Left ventricle myocardium inferior (tissue), 1 donor: Measurements from ENCODE around the gene ZNF319. TPM values are rescaled to one million over a fixed set of nuclear protein-coding genes. Genes with fewer than 3 reads are reported as not detected.

Experiments
- DNase-seq: peaks from one replicate; pipeline ENCODE4 v3.0.0-alpha.2; 2020
- H3K27ac ChIP-seq: fragments of 200-600 bp; replicated peaks from 2 replicates; pipeline ENCODE4 v1.8.0; 2021
- H3K27me3 ChIP-seq: fragments of 200-600 bp; 2 replicates; pipeline ENCODE4 v1.8.0; 2021; ENCODE audit warnings: low read depth
- H3K36me3 ChIP-seq: fragments of 200-600 bp; 2 replicates; pipeline ENCODE4 v1.8.0; 2021
- H3K4me1 ChIP-seq: fragments of 200-600 bp; 2 replicates; pipeline ENCODE4 v1.8.0; 2021
- H3K4me3 ChIP-seq: fragments of 200-600 bp; 2 replicates; pipeline ENCODE4 v1.8.0; 2021; ENCODE audit warnings: mild to moderate bottlenecking, moderate library complexity
- H3K9me3 ChIP-seq: fragments of 200-600 bp; replicated peaks from 2 replicates; pipeline ENCODE4 v1.8.0; 2021
- intact Hi-C: fragments of 100-400 bp; cut with micrococcal nuclease; formaldehyde crosslinking; loops from one replicate; pipeline ENCODE4 v1.11.0; 2022
- total RNA-seq: library from RNA; stranded (reverse); fragmentation: NEBNext Ultra II Directional; extraction: Animal tissue kit (Norgen Biotek cat#: 25700); gene quantifications from one replicate; pipeline ENCODE4 v1.2.1, GENCODE V29; 2021
- TF ChIP-seq, protein P1 (sequence below): fragments of 200-600 bp; IDR thresholded peaks from 2 replicates; pipeline ENCODE4 v1.8.0; 2021; ENCODE audit warnings: antibody characterized with exemption, mild to moderate bottlenecking, borderline replicate concordance
- donor health status: DM: no; HTN: yes; CAD: no; lungs with severe emphysema.

The ZNF319 gene
- total RNA-seq, 1 donor from 2014 or later, result 10.0 TPM

DNA sequence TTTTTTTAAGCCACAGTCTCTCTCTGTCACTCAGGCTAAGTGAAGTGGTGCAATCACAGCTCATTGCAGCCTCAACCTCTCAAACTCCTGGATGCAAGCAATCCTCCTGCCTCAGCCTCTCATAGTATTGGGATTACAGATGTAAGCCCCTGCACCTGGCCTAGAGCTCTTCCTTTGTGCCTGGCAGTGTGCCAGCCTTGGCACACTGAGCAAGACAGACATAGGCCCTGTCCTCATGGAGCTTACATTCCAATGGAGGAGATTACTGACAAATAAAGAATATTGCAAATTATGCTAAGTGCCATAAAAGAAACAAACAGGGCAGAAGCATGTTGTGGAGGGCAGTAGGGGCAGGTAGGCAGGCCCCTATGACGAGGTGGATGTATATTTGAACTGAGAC is 28.6 kb downstream of the ZNF319 start:
- peaks cover 10% of the 10 kb centered on the region for H3K4me1 ChIP-seq
- H3K27me3 ChIP-seq, result no peaks in the 10 kb centered on the region
- intact Hi-C loops, result no loop called here
- no peak overlapping the region for H3K4me3 ChIP-seq
- no peaks in the 10 kb centered on the region for H3K9me3 ChIP-seq
- TF ChIP-seq, protein P1, sequence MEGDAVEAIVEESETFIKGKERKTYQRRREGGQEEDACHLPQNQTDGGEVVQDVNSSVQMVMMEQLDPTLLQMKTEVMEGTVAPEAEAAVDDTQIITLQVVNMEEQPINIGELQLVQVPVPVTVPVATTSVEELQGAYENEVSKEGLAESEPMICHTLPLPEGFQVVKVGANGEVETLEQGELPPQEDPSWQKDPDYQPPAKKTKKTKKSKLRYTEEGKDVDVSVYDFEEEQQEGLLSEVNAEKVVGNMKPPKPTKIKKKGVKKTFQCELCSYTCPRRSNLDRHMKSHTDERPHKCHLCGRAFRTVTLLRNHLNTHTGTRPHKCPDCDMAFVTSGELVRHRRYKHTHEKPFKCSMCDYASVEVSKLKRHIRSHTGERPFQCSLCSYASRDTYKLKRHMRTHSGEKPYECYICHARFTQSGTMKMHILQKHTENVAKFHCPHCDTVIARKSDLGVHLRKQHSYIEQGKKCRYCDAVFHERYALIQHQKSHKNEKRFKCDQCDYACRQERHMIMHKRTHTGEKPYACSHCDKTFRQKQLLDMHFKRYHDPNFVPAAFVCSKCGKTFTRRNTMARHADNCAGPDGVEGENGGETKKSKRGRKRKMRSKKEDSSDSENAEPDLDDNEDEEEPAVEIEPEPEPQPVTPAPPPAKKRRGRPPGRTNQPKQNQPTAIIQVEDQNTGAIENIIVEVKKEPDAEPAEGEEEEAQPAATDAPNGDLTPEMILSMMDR, result no peak
- H3K27ac ChIP-seq, result no peak overlapping the region
- H3K36me3 ChIP-seq, result no peaks in the 10 kb centered on the region
- DNase-seq, result no peak

DNA sequence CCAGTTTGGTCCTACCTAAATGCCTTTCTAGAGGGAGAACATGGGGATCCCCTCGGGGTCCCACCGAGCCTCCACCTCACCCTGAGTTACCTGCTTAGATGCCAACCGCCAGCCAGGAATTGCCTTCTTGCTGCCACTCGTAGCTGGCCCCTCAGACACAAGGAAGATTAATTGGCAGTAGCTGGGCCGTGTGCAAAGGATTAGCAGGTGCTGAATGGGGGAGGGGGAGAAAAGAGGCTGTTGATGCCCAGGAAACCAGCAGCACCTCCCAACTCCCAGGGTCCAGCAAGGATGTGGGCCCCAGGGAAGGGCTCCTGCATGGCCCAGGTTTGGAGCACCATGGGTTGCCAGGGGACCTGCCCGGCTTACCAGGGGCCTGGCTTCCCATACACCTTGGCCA is 29.5 kb downstream of the ZNF319 start, which contains the start of gene CNGB1:
Gene CNGB1, minus strand, starts transcription at position 159 of the 400 bp plus-strand sequence. CDS start 3,842 bp downstream, outside the sequence.
- no peaks in the 10 kb centered on the region for H3K36me3 ChIP-seq
- no peaks in the 10 kb centered on the region for H3K9me3 ChIP-seq
- no peaks in the 10 kb centered on the region for H3K27me3 ChIP-seq
- no peak within 1 kb of the TSS for H3K4me3 ChIP-seq
- TF ChIP-seq, protein P1, result no peak
- no peak for DNase-seq
- peaks cover 2% of the 10 kb centered on the region for H3K4me1 ChIP-seq
- intact Hi-C loops, result no loop called here
- H3K27ac ChIP-seq, result no peak within 1 kb of the TSS

DNA sequence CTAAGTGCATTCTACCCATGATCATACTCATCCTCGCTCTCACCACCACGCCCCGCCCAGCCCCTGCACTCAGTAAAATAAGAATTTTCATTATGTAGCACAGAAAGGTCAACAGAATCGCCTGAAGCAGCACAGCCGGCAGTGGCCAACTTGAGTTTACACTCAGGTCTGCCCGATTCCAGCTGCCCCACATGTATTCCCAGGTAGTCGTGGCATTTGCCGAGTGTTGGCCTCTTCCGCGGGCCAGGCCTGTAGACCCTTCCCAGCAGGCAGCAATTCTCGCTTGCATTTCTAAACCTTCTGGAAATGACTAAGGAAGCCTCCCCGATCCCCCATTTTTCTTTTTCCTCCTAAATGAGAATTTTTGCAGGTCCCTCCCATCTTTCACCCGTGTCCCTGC is 30.2 kb downstream of the ZNF319 start:
- H3K4me1 ChIP-seq, result no peaks in the 10 kb centered on the region
- H3K9me3 ChIP-seq, result no peaks in the 10 kb centered on the region
- TF ChIP-seq, protein P1, result no peak
- DNase-seq, result no peak
- H3K4me3 ChIP-seq, result no peak overlapping the region
- no peaks in the 10 kb centered on the region for H3K27me3 ChIP-seq
- intact Hi-C loops, result no loop called here
- H3K36me3 ChIP-seq, result no peaks in the 10 kb centered on the region
- H3K27ac ChIP-seq, result no peak overlapping the region

DNA sequence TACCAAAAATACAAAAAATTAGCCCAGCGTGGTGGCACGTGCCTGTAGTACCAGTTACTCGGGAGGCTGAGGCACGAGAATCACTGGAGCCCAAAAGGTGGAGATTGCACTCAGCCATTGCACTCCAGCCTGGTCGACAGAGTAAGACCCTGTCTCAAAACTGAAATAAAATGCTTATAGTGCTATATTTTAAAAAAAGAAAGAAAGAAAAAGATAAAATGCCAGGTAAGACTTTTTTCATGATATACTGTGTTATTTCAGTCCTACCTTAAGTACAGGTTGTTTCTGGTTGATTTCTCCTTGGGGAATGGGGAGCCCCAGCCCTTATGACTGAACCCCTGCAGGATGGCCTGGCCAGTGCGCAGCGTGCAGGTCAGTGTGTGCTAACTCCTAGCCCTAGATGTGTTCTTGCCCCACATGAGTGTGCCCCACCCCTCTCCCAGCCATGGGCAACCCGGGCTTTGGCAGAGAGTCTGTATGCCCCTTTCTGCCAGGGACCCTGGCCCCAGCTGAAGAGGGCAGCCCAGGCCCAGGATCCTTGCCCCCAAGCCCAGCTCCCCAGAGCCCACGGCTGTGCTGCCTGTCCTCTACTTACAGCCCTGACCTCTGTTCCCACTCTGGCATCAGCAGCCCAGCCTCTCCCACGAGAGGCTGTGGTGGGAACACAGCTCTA is 30.9 kb downstream of the ZNF319 start:
- no peaks in the 10 kb centered on the region for H3K27me3 ChIP-seq
- no peaks in the 10 kb centered on the region for H3K36me3 ChIP-seq
- DNase-seq, result no peak
- intact Hi-C loops, result no loop called here
- no peak overlapping the region for H3K4me3 ChIP-seq
- no peaks in the 10 kb centered on the region for H3K4me1 ChIP-seq
- no peaks in the 10 kb centered on the region for H3K9me3 ChIP-seq
- TF ChIP-seq, protein P1, result no peak
- no peak overlapping the region for H3K27ac ChIP-seq

DNA sequence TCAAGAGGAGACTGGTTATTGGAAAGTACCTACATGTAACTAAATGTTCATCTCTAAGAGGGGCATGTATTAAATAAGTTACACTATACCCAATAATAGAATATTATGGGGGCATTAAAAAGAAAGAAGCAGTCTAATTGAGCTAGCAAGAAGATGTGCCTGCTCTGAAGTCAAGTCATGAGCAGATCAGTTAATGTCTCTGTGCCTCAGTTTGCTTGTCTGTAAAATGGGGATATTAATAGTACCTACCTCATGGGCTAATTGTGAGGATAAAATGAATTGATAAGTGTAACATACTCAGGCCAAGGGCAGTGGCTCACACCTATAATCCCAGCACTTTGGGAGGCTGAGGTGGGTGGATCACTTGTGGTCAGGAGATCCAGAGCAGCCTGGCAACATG is 32.6 kb downstream of the ZNF319 start:
- Histone ChIP-seq H3K4me3 (no peak overlapping the region), H3K36me3 (no peaks in the 10 kb centered on the region), H3K9me3 (no peaks in the 10 kb centered on the region), H3K27ac (no peak overlapping the region), H3K4me1 (no peaks in the 10 kb centered on the region), H3K27me3 (no peaks in the 10 kb centered on the region)
- intact Hi-C loops, result no loop called here
- TF ChIP-seq, protein P1, result no peak
- no peak for DNase-seq
